MG63 (cell line): ENCODE data around the gene CHN1. TPM values are rescaled to one million over a fixed set of nuclear protein-coding genes. Genes with fewer than 3 reads are reported as not detected.

Source experiments
- DNase-seq: peaks from one replicate; pipeline ENCODE4 v3.0.0-alpha.2; 2020
- H3K27me3 ChIP-seq: fragments of 250-450 bp; sonication (Bioruptor Pico); 2 replicates; pipeline ENCODE4 v1.5.1; 2020; ENCODE audit warnings: mild to moderate bottlenecking, moderate library complexity
- H3K36me3 ChIP-seq: fragments of 250-450 bp; sonication (Bioruptor Pico); 2 replicates; pipeline ENCODE4 v1.5.1; 2020; ENCODE audit warnings: mild to moderate bottlenecking, moderate library complexity
- H3K4me3 ChIP-seq: fragments of 250-450 bp; sonication (Bioruptor Pico); 2 replicates; pipeline ENCODE4 v1.5.1; 2020; ENCODE audit warnings: mild to moderate bottlenecking, moderate library complexity
- H3K9me3 ChIP-seq: fragments of 250-450 bp; sonication (Bioruptor Pico); 2 replicates; pipeline ENCODE4 v1.5.1; 2020; ENCODE audit warnings: mild to moderate bottlenecking, moderate library complexity
- total RNA-seq: library from RNA; depleted of rRNA; stranded (reverse); fragments of >200 nt; shearing (Covaris generic); gene quantifications from 2 replicates; pipeline ENCODE4 v1.2.3, GENCODE V29; 2014; ENCODE audit warnings: low replicate concordance

The CHN1 gene
- total RNA-seq, 1 experiment from 2014 or later, result 6.4 TPM

DNA sequence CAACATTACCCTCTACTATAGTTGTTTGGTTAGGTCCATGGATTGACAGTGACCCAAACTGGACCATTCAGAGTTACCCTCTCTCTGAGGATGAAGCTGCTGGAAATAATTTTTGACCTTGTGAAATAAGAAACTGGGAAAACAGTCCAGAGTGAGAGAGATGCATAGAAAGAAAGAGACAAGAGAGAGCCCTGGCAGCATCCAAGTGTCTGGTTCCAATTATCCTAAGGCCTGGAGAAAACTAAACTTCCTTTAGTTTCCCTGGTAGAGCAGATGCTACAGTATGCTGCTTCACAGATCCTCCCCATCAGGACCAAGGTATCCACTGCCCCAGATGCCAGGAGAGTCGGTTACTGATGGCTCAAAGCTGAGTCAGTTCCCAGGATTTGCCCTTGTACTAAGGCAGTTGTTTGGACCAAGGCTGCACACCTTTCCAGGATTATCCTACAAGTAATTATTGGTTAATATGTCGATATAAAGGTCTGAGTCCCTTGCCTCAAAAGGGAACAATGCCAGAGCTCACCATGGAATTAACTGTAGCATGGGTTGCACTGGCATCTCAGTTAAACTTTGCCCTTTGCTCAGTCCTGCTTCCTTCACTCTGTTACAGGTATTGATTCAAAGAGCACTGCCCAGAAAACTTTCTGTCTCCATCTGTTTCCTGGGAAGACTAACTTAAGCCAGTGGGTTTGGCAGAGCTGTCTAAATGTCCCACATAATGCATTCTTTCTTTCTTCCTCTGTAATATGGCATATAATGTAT lies 14.6 kb upstream of the CHN1 start:
- no peaks in the 10 kb centered on the region for H3K36me3 ChIP-seq
- H3K27me3 ChIP-seq, result no peaks in the 10 kb centered on the region
- DNase-seq, result no peak
- H3K4me3 ChIP-seq, result no peak overlapping the region
- H3K9me3 ChIP-seq, result no peaks in the 10 kb centered on the region

DNA sequence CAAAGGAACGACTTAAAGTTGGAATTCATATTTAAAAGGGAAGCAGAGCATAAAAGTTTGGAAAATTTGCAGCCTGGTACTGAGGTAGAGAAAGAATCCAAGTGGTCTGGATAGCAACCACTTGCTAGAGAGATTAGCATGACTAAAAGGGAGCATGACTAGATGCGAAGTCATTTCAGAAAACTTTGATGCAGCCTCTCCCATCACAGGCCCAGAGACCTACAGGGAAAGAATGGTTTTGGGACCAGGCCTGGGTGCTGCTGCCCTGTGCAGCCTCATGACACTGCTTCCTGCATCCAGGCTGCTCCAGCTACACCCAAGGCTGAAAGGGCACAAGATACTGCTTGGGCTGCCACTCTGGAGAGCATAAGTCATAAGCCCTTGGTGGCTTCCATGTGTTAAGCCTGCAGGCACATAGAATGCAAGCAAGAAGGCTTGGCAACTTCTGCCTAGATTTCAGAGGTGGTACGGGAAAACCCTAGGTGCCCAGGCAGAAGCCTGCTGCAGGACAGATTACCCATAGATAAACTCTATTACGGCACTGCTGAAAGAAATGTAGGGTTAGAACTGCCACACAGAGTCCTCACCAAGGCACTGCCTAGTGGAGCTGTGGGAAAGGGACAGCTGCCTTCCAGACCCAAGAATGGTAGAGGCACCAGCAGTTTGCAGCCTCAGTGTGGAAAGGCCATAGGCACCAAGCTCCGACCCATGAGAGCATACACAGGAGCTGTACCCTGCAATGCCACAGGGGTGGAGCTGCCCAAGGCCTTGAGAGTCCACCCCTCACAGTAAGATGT lies 12.6 kb upstream of the CHN1 start:
- no peaks in the 10 kb centered on the region for H3K27me3 ChIP-seq
- no peaks in the 10 kb centered on the region for H3K9me3 ChIP-seq
- H3K36me3 ChIP-seq, result no peaks in the 10 kb centered on the region
- no peak overlapping the region for H3K4me3 ChIP-seq
- DNase-seq, result no peak

DNA sequence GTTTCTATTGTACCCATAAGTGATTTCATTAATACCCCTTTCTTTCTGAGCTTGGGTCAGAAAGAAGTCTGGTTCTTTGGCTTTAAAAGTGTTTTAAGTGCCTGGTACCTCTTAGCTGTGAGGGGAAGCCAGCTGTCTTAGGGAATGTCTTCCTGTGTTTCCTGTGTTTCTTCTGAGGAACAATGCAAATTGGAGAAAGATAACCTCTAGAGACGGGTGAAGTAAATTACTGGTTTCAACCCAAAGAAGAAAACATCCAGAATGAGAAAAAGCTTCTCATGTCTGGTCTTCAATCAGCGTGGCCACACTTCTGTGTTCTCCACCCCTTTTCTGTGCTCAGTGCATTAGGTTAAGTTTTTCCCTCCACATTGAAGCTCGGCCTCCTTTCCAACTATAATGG lies 10.2 kb upstream of the CHN1 start:
- H3K9me3 ChIP-seq, result no peaks in the 10 kb centered on the region
- H3K27me3 ChIP-seq, result no peaks in the 10 kb centered on the region
- no peaks in the 10 kb centered on the region for H3K36me3 ChIP-seq
- DNase-seq, result no peak
- H3K4me3 ChIP-seq, result no peak overlapping the region

DNA sequence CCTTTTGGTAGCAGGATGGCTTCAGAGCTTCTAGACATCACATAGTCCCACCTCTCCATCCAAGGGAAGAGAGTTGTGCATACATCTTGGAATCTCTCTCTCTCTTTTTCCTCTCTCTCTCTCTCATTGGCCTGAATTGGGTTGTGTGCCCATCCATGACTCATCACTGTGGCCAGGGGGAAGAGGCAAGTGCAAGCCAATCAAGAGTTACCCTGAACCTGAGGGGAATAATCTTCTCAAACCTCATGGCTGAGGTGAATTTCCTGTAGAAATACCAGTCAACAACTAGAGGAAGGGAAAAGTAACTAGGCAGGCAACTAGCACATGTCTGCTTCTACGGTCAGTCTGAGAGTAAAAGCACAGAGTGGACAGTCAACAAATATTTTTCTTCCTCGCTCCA lies 7.3 kb upstream of the CHN1 start:
- Histone ChIP-seq H3K4me3 (no peak overlapping the region), H3K9me3 (no peaks in the 10 kb centered on the region), H3K27me3 (peaks cover 5% of the 10 kb centered on the region; the same call in 1 of the 2 replicates), H3K36me3 (no peaks in the 10 kb centered on the region)
- peak; percentile 34 for DNase-seq

DNA sequence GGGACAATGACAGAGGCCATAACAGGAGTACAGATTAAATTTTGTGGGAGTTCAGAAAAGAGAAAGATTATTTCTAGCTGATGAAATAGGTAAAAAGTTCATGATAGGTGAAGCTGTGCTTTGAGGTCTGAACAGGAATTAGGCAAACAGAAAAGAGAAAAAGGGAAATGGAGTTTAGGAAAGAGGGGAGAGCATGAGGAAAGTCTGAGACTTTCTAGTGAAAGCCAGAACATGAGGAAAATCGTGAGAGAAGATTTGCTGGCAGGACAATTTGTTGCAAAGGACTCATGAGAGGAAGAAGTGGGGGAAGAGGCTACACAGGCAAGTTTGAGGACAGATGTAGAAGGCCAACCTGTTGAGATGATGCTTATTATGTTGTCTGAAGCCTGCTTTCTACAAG lies 6.3 kb upstream of the CHN1 start:
- Histone ChIP-seq H3K4me3 (no peak overlapping the region), H3K36me3 (no peaks in the 10 kb centered on the region), H3K9me3 (no peaks in the 10 kb centered on the region), H3K27me3 (peaks cover 15% of the 10 kb centered on the region)
- no peak for DNase-seq

DNA sequence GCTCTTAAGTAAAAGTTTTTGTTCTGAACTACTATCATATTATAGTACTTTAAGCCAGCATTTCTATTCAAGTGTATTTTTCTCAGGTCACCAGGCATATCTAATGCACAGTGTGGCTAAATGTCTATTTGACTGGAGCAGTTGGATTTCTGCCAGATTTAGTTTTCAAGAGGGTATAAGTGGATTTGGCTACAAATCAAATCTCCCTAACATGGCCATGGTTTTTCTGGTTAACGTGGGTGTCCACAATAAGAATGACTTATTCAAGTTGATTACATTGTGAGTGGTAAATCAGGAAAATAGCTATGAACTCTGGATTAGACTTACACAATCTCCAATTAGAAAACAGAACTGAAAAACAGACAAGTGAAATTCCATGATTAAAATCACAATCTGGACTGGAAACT lies 5.7 kb upstream of the CHN1 start:
- H3K36me3 ChIP-seq, result no peaks in the 10 kb centered on the region
- DNase-seq, result no peak
- no peak overlapping the region for H3K4me3 ChIP-seq
- H3K27me3 ChIP-seq, result peaks cover 22% of the 10 kb centered on the region
- no peaks in the 10 kb centered on the region for H3K9me3 ChIP-seq

DNA sequence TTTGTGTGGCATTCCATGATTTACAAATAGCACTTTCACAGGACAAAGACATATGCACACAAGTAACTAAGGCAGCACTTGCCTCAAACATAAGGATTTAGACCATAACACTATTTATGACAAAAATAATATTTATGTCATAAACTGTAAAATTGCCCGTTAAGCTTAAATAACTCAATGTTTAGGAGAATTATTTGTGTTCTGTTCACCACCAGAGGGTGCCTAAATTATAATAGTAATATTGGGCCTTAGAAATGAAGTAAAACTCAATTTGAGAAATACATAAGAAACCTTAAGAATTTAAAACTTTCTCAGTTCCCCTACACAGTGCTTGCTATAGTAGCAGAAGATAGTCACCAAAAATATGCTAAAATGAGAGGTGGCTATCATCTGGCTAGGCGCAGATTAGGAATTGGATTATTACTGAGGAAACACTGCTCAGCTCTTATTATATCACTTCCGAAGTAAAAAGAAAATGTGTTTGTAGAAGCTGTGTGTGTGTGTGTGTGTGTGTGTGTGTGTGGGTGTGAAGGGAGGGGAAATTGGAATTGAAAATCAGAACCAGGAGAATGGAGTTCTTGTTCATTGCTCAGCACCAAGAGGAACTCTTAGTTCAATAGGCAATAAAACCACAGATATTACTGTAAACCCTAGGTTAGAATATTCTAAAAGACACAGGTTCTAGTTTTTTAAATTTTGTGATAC lies 4.9 kb upstream of the CHN1 start:
- H3K36me3 ChIP-seq, result no peaks in the 10 kb centered on the region
- H3K9me3 ChIP-seq, result no peaks in the 10 kb centered on the region
- no peak for DNase-seq
- peaks cover 28% of the 10 kb centered on the region for H3K27me3 ChIP-seq
- H3K4me3 ChIP-seq, result no peak overlapping the region

DNA sequence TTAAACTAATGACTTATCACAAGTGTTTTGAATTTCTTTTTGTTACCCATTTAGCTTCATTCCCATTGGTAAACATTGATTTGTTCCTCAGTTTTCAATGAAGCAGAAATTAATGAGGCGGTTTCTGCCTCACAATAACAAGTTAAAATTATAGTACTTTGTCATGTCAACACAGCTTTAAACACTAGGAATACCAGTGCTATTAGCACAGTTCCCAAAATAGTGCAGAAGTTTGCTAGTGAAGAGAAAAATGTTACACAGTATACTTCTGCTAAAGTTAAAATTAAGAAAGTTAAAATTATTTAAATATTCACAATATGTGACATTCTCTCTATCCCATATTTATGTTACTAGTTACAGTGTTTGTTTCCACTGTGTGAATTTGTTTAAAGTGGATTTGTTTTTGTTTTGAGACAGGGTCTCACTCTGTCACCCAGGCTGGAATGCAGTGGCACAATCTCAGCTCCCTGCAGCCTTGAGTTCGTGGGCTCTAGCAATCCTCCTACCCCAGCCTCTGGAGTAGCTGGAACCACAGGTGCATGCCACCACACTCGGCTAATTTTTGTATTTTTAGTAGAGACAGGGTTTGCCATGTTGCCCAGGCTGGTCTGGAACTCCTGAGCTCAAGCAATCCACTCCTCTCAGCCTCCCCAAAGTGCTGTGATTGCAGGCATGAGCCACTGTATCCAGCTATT lies 3.8 kb upstream of the CHN1 start:
- H3K4me3 ChIP-seq, result no peak overlapping the region
- no peak for DNase-seq
- peaks cover 28% of the 10 kb centered on the region for H3K27me3 ChIP-seq
- no peaks in the 10 kb centered on the region for H3K9me3 ChIP-seq
- H3K36me3 ChIP-seq, result no peaks in the 10 kb centered on the region

DNA sequence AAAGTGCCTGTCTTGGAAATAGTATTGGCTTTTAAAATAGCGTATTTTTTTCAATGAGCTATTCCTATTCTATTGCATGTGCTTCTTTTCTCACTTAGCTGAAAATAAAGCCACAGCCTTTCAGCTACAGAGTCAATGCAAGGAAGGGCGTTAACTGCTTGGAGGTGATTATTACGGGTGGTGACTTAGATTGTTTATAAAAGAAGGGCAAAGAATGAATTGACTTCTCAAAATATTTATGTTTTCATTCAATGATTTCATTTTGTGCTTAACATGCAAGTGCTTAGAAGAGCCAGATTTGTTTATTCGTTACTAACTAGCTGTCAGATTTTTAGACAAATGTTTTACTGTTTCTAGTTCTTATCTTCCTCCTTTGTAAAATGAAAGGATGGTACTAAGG lies 2.8 kb upstream of the CHN1 start:
- Histone ChIP-seq H3K9me3 (no peaks in the 10 kb centered on the region), H3K27me3 (peaks cover 28% of the 10 kb centered on the region), H3K4me3 (no peak overlapping the region), H3K36me3 (no peaks in the 10 kb centered on the region)
- no peak for DNase-seq

DNA sequence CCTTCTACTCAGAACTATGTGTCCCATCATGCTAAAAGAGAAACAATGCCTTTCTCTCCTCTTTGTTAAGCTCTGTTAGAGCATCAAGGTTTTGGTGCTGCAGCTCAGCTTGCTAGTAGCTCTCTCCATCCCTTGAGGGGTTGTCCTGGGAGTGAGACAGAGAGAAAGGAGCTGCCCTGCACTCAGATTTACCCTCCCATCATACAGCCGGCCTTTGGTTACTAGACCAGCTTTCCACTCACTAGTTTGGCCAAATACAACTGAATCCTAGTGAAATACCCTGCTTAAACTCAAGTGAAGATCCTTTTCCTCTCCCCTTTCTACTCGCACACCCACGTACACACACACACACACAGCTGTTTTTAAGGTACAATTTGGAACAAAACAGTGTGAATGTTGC lies 2.3 kb upstream of the CHN1 start:
- H3K9me3 ChIP-seq, result no peaks in the 10 kb centered on the region
- no peaks in the 10 kb centered on the region for H3K36me3 ChIP-seq
- peaks cover 28% of the 10 kb centered on the region for H3K27me3 ChIP-seq
- H3K4me3 ChIP-seq, result no peak overlapping the region
- no peak for DNase-seq

DNA sequence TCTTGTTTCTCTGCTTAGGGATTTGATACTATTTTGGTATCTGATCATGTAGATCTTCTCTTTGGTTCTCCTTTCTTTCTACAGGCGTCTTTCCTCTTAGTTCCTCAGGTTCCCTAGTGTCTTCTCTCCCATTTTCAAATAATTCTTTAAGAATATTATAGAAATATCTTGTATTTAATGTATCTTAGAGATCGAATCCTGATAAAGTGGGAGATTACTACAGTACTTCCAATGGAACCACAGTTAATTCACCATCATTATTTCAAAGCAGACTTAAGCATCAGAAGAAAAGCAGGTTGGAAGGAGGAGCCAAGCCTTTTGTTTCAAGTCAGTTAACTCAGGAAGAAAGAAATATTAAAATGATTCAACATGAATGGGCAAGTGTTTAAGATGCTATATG lies 1.1 kb upstream of the CHN1 start:
- no peaks in the 10 kb centered on the region for H3K9me3 ChIP-seq
- H3K36me3 ChIP-seq, result no peaks in the 10 kb centered on the region
- no peak overlapping the region for H3K4me3 ChIP-seq
- DNase-seq, result no peak
- peaks cover 28% of the 10 kb centered on the region for H3K27me3 ChIP-seq

DNA sequence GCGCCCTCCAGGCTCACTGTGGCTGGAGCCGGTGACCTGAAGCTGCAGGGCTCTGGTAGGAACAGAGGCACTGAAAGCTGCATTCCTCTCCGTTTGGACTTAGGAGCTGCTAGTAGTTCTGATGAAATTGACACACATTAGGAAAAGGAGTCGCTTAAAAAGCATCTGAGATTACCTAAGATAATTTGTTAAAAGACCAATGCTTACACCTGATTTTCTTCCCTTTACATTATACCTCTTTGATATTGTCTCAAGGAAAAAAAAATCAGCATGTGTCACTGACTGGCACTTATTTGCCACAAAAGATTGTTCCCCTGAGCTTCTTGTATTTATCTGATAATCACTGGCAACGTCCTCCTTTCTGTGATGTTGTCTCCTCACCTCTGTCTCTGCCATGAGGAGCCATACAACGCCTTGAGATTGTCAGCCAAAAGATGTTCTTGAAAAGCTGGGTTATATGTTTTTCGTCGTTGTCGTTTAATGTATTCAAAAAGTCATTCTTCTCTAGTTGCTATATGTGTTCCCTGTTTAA lies 618 bp upstream of the CHN1 start:
- DNase-seq, result no peak
- Histone ChIP-seq H3K36me3 (no peaks in the 10 kb centered on the region), H3K27me3 (peaks cover 28% of the 10 kb centered on the region), H3K9me3 (no peaks in the 10 kb centered on the region), H3K4me3 (peak overlapping the region; percentile 50)

DNA sequence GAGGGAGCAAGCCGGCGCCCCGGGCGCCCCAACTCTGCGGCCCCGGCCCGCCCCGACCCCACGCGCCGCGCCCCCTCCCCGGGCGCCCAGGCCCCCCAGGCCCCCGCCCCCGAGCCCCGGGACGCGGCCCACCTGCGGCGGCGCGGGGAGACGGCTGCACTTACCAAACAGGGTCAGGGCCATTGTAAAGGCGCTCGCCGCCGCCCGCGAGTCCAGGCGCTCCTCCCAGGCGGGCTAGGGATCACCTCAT lies 526 bp downstream of the CHN1 start:
- Histone ChIP-seq H3K9me3 (no peaks in the 10 kb centered on the region), H3K27me3 (peaks cover 28% of the 10 kb centered on the region), H3K36me3 (no peaks in the 10 kb centered on the region), H3K4me3 (peak overlapping the region; percentile 50)
- peak; percentile 8 for DNase-seq

DNA sequence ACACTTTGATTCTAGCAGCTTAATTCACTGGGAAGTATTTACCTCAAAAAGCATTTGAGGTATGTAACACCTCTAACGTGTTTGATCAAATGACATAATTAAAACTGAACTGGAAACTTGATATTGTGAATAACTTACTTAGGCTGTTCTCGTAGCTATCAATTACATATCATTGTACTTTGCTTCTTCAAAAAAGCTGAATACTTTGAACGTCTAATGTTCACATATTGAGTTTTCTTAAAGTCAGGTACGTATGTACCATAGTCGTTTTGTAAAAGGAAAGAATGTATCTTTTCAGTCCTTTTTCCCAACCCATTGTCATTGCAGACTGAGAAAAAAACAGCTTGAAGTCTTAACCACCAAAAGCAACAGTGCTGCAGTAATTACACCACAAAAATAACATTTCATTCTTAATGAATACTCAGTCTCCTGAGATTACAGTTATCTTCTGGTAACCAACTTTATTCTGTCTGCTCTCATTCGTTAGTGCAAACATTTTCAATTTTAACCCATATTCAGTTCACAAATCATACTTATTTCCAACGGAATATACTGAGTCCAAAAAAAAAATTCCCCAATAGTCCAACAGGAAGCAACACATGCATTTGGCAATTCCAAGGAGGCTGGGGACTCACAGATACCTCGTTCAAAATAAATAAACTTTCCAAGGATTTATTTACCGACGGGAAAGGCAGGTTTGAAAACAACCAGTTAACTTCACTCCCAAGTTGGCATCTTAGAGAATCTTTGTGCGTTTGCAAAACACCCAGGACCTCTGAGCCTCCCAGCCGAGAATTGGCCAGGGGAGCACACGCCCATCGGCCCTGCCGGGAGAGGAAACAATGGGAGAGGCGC lies 1.1 kb downstream of the CHN1 start:
- peaks cover 28% of the 10 kb centered on the region for H3K27me3 ChIP-seq
- H3K36me3 ChIP-seq, result no peaks in the 10 kb centered on the region
- H3K9me3 ChIP-seq, result no peaks in the 10 kb centered on the region
- peak; percentile 7 for DNase-seq
- no peak overlapping the region for H3K4me3 ChIP-seq

DNA sequence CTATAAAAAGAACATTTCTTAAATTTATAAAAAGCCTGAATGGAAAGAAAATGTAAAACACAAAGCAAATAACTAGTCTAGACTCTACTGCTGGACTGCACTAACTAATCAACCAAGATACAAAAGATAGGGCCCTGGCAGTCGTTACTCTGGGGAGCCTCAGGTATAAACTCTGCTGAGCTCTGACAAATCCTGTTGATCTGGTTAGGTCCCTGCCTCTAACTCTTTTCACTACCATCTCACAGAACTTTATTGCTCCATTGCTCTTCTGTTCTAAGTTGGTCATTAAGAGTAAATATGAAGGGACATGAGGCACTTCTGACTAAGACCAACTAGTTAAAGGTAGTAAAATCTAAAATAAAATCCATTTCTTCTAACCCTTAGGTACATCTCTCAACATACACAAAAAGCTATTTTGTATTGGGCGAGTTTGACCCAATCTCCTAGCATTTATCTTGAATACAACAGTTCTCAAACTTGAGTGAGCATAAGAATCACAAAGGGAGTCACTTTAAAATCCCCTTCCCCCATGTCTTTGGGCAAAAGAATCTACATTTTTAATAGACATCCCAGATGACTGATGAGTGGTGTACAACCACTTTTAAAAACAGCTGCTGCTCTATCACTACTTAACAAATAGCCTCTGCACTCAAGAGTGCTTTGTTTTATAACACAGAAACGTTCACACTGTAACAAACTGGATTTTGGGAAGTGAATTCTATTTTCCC lies 2.5 kb downstream of the CHN1 start:
- no peaks in the 10 kb centered on the region for H3K36me3 ChIP-seq
- H3K4me3 ChIP-seq, result no peak overlapping the region
- DNase-seq, result no peak
- peaks cover 25% of the 10 kb centered on the region for H3K27me3 ChIP-seq
- H3K9me3 ChIP-seq, result no peaks in the 10 kb centered on the region

DNA sequence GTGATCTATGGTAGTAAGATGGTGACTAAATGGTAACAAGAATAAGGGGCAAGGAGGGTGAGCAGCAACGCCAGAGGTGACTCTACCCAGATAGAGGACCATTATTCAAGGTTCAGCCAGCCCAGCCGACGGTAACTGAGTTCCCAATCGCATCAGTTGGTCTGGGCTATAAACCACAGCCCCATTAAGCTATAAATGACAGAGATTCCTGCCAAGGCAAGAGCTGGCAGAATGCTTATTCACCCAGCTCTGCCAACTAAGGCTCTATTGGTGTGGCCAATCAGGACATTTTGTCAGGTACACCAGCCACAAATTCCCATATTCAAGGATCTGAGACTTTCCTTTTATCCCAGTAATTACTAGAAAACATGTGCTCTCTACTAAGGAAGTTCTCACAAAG lies 3.6 kb downstream of the CHN1 start:
- no peak for DNase-seq
- Histone ChIP-seq H3K9me3 (no peaks in the 10 kb centered on the region), H3K4me3 (no peak overlapping the region), H3K27me3 (peaks cover 14% of the 10 kb centered on the region), H3K36me3 (no peaks in the 10 kb centered on the region)
